ENCODE measurements around the gene UBL4A.

GRCh38 chrX:154434394-154435168 lies 51.8 kb downstream of the UBL4A start:
- no peak for TF ChIP-seq CTCF (conservative IDR thresholded peaks at IDR 0.05; ENCODE audit: low read depth, low read length)
- no peak for TF ChIP-seq EZH2 (IDR thresholded peaks at IDR 0.05; ENCODE audit: borderline replicate concordance, low read depth, low read length, poor library complexity, severe bottlenecking)

All from A673 (cell line).